HL-60/S4 (cell line): Measurements from ENCODE around the gene ATP6V0E2.

Experiments used
- in situ Hi-C: fragments of 300-500 bp; cut with MboI; formaldehyde crosslinking; loops from 2 replicates; pipeline ENCODE4 v1.14.3; 2022; ENCODE audit warnings: low sequenced_read_pairs

ATP6V0E2 gene

GRCh38 chr7:149861728-149862045 lies 12.1 kb upstream of the ATP6V0E2 start:
- in situ Hi-C loops, result no loop called here

GRCh38 chr7:149862156-149862555 lies 11.6 kb upstream of the ATP6V0E2 start:
- in situ Hi-C loops, result no loop called here

- in situ Hi-C loops, result no loop called here
Measured at GRCh38 chr7:149863500-149863899, 10.3 kb upstream of the ATP6V0E2 start.

GRCh38 chr7:149864023-149864422 lies 9.7 kb upstream of the ATP6V0E2 start:
- in situ Hi-C loops, result no loop called here

GRCh38 chr7:149864751-149865150 lies 9.0 kb upstream of the ATP6V0E2 start:
- in situ Hi-C loops, result no loop called here

GRCh38 chr7:149865437-149865836 lies 8.3 kb upstream of the ATP6V0E2 start:
- in situ Hi-C loops, result no loop called here

GRCh38 chr7:149866139-149866778 lies 7.5 kb upstream of the ATP6V0E2 start:
- in situ Hi-C loops, result no loop called here

GRCh38 chr7:149866779-149867447 lies 6.9 kb upstream of the ATP6V0E2 start:
- in situ Hi-C loops, result no loop called here

- in situ Hi-C loops, result no loop called here
Measured at GRCh38 chr7:149867762-149868622, 5.8 kb upstream of the ATP6V0E2 start.

GRCh38 chr7:149868623-149869290 lies 5.0 kb upstream of the ATP6V0E2 start:
- in situ Hi-C loops, result no loop called here

- in situ Hi-C loops, result no loop called here
Measured at GRCh38 chr7:149869291-149869650, 4.5 kb upstream of the ATP6V0E2 start.

- in situ Hi-C loops, result no loop called here
Measured at GRCh38 chr7:149869867-149870266, 3.9 kb upstream of the ATP6V0E2 start.

GRCh38 chr7:149870274-149870673 lies 3.5 kb upstream of the ATP6V0E2 start:
- in situ Hi-C loops, result no loop called here

- in situ Hi-C loops, result no loop called here
Measured at GRCh38 chr7:149870701-149871483, 2.9 kb upstream of the ATP6V0E2 start.

- in situ Hi-C loops, result no loop called here
Measured at GRCh38 chr7:149871576-149871975, 2.2 kb upstream of the ATP6V0E2 start.

GRCh38 chr7:149872419-149873073 lies 1.2 kb upstream of the ATP6V0E2 start:
- in situ Hi-C loops, result no loop called here

- in situ Hi-C loops, result no loop called here
Measured at GRCh38 chr7:149873970-149874643, 338 bp downstream of the ATP6V0E2 start.

GRCh38 chr7:149874644-149875028 lies 867 bp downstream of the ATP6V0E2 start:
- in situ Hi-C loops, result no loop called here

- in situ Hi-C loops, result no loop called here
Measured at GRCh38 chr7:149875396-149875795, 1.6 kb downstream of the ATP6V0E2 start.
